NCI-H2196 treated with DMSO at 0.1 percent for 48 hours (cell line): ENCODE results near the gene ABHD2.
A peak's percentile ranks its signal among the peaks of the same experiment; 100 is the strongest.
"Not testable (repeated sequence)": the region's sequence is repeated elsewhere in the genome, so short reads cannot be mapped to it uniquely, and the experiment has no call there.

Experiments used
- DNase-seq: peaks from one replicate; lab custom pipeline; 2025; ENCODE audit not compliant: unreplicated experiment; lab: John Stamatoyannopoulos, UW

Gene ABHD2

DNA sequence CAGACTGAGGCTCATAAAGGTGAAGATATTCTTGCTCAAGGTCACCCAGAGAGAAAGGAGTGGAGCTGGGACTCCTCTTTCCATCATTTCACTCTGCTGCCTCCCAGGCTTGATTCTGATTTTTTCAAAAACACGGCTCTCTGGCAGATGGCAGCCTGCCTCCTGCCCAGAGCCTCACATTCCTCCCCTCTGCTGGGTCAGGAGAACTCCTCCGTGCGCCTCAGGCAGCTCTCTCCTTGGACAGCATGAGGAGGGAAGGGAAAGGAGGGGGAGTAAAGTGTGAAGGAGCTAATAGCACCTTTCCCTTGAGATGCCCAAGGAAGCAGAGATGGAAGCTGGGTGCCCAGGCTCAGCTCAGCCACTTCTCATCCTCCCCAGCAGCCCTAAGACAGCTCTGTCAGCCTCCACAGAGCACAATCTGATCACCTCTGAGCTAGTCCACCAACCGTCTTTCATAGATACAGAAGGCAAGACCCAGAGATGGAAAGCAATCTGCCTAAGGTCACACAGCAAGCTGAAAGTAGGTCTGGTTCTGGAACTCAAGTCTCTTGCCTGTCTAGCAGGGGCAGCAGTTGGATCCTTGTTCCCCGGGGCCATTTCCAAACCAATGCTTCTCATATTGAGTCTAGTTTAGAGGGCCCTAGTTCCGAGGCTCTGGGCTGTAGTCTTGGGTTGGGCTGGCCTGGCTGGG lies 129.6 kb downstream of the ABHD2 start:
- no peak for DNase-seq

DNA sequence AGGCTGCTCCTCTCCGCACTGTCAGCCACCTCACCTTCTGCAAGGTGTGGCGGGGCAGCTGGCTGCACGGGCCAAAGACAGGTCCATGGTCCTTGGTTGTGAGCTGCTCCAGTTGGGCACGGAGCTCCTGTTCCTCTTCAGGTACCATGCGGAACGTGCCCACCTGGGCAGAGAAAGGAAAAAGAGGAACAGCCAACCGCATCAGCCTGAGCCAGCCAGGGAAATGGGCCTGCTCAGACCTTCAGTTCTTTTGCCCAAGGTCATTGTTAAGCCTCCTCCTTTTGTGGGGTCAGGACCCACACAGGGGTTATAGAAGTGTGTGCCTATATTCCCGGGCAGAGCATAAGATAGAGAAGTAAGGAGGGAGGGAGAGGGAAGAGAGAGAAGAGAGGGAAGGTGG lies 130.3 kb downstream of the ABHD2 start:
- no peak for DNase-seq

DNA sequence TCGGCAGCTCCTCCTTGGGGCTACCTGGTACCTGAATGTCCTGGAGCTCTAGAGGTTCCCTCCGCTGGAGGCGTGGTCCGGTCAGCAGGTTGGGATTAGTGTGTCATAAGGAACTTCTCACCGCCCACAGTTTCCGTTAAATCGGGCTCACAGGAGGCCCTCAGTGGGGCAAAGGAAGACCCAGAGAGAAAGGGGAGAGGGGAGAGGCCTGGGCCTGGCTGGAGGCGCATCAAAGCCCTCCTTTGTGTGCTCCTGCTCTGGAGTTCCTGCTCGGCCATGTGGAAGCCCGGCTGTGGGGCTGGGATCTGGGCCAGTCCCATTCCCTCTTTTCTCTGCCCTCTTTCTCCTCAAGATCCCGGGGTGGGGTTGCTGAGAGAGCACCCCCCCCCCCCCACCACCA lies 133.3 kb downstream of the ABHD2 start, which contains the start of gene RLBP1:
Gene RLBP1 (minus strand): TSS at position 37 of the 400 bp plus-strand sequence. CDS start 2,604 bp downstream, outside the sequence.
- DNase-seq: no peak

DNA sequence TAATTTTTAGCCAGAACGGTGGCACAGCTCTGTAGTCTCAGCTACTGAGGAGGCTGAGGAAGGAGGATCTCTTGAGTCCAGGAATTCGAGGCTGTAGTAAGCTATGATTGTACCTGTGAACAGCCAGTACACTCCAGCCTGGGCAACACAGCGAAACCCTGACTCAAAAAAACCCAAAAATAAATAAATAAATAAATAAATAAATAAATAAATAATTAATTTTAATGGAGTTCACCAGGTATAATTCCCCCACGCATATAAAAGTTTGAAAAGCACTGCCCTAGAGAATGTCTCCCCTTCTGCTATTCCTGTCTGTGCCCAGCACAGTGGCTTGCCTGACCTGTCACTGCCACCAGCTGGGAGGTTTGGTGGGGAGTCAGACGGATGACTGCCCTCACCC lies 137.3 kb downstream of the ABHD2 start:
- DNase-seq: no peak

DNA sequence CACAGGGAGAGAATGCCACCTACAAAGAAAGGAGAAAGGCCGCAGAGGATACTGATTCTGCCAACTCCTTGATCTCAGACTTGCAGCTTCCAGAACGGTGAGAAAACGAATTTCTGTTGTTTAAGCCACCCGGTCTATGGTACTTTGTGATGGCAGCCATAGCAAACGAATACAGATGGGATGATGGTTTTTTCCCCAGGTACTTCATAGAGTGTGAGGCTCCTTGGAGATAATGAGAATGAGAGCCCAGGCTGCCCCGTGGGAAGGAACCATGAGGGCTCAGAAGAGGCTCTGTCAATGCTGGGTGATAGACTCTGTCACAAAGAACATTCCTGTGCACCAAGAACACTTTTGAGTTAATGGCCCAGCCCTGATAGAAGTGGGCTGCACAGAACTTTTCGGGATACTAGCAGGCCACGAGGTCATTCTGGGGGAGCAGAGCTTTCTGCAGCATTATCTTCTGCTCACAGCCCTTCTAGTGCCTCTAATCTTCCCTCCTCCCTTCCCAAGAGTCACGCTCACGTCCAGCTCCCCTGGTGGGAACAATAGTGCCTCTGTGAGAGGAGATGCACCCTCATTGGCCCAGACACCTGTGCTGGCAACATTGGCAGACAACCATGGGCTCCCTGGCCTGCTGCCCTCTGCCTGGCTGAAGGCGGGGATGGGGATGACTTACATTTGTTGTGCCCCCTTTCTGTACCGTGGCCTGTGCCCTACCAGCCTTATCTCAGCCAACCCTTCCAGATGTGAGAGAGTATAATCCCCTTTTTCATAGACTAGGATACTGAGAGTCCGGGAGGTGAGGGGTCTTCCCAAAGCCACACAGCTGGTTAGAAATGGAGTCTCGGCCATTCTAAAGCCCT lies 138.3 kb downstream of the ABHD2 start:
- no peak for DNase-seq

DNA sequence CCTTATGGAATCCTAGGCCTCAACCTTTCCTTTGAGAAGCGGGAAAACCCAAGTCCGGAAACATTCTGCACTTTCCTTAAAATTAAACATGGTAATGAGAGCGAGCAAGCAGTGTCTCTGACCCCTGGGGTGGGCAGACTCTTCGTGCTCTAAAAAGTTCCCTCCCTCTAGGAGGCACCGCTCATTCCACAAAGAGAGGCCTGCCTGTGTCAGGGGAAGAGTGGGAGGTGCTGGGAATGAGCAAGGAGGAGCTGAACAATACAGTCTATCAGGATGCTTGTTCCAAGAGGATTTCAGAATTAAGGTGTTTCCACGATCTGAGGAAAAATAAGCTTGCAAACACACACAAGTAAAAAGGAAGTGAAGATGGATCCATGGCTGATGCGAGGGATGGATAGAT lies 139.2 kb downstream of the ABHD2 start:
- DNase-seq: no peak

DNA sequence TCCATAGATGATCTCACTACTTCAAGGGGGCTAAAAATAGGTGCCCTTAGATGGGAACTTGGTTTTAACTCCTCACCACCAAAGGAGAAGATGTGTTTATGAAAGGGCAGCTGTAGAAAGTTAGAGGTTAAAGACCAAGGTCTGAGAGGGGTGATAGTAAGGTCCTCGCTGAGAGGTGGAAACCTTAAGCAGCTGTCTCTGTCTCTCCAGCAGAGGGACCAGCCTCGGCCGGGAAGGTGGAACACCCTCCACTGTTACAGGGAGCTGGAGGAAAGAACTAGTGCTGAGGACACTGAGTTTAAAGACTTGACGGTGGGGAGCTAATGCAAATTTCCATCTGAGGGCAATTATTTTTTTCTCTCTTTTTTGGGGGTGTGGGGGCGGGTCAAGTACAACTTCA lies 142.0 kb downstream of the ABHD2 start:
- no peak for DNase-seq

DNA sequence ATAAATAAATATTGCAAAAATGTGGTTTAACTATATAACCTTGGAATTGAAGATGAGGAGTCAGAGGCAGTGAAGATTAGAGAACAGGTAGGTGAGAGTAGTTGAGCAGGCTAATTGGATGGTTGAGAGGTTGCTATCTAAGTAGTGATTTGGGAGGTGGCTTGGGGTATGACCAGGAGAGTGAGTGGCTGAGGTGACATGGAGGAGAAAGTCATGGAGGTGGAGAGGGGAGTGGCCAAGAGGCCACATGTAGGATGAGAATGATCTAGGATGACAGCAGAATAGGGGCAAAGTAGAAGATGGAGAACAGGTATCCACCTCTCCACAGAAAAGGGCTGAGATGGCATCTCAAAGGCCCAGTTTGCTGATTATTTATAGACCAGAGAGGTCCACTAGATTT lies 143.6 kb downstream of the ABHD2 start:
- DNase-seq: no peak

DNA sequence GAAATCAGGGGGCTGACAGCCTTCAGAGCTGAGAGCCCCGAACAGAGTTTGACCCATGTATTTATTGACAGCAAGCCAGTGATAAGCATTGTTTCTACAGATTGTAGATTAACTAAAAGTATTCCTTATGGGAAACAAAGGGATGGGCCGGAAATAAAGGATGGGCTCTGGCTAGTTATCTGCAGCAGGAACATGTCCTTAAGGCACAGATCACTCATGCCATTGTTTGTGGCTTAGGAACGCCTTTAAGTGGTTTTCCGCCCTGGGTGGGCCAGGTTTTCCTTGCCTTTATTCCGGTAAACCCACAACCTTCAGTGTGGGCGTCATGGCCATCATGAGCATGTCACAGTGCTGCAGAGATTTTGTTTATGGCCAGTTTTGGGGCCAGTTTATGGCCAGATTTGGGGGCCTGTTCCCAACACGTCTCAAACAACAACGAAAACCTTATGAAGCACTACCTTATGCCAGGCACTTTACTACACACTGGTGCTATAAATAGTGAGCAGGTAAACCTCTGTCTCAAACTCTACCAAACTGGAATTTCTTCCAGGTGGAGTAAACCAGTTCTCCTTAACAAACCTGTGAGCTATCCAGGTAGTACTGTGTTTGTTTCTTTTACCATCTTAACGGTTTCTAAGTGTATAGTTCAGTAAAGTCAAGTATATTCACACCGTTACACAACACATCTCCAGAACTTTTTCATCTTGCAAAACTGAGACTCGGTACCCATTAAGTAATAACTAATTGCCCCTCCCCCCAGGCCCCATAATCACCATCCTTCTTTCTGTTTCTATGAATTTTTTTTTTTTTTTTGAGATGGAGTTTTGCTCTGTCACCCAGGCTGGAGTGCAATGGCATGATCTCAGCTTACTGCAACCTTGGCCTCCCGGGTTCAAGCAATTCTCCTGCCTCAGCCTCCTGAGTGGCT lies 151.9 kb downstream of the ABHD2 start:
- not testable (repeated sequence) for DNase-seq

DNA sequence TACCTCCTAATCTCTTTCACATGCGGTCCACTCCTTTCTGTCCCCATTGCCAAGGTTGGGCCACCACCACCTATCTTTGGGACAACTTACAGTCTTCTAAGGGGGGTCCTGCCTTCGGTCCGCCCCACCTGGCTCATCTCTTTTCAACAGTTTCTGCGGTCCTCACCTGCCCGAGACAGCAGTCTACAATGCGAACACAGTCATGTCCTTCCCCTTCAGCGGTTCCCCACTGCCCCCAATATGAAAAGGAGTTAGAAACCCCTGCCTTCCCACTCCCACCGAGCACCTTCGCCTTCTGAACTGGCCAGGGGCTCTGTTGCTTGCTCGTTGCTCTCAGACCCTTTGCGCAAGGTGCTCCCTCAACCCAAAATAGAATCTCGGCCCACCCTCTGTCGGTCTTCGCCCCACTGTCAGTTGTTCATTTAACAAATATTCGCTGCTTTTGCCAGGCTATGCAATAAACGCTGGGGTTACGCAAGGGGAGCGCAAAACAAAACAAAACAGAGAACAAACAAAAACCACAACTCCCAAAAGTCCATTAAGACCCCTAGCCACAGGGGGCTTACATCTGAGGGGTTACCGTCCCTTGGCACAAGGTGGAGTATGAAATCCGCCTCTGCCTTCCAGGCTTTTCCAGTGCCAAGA lies 154.9 kb downstream of the ABHD2 start:
- DNase-seq: no peak

DNA sequence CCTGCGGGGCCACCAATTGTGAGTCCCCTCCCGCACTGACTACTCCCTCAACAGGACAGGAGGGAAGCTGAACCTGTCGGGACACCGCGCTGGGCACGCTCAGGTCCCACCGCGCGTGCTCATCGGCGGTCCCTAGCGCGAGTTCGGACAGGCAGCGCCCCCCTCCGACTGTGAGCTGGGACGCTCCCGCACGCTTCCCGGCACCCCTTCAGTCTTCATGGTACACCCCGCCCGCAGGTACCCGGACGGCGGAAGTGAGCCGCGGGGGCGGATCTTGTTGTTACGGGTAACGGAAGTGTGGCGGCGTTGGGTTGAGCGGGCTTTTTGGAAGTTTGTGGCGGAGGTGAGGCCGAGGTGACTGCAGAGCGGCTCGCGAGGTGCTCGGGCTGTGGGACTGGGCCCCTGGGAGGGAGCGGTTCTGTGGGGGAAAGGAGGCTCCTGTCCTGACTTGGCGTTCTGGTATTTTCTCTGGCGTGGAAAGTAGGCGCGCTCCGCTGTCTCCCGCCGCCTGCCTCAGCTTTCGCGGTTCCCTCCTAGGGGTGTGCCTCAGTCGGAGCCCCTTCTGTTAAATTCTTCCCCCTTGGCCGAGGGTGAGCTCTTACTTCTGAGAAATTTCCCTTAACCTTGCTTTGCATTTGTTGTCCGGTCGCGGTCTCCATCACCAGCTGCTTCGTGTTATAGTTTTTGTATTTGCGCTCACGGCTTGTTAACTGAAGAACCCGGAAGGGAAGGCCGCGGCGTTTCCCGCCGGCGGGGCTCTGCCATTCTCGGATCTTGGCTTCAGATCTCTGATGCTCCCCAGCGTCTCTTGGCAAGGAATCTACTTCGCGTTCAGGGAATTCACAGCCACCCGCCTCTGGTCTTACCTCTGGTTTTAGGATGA lies 155.7 kb downstream of the ABHD2 start, which contains the start of gene FANCI:
Gene FANCI (plus strand): TSS at position 289 of the 883 bp plus-strand sequence. CDS start 3,669 bp downstream, outside the sequence.
- DNase-seq: peak; percentile 65

DNA sequence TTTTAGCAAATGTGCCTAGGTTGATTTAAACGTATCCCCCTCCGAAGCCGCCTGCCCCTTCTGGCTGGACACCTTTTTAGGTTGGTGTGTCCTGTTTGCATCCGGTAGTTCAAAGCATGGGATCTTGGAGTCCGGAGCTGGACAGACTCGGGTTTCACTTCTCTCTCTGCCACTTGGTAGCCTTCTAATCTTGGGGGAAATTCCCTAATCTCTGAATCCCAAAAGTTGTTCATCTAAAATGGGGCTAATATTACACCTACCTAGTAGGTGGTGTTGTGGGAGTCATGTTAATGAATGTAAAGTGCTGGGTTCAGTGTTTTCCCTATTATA lies 156.3 kb downstream of the ABHD2 start:
- DNase-seq: no peak

DNA sequence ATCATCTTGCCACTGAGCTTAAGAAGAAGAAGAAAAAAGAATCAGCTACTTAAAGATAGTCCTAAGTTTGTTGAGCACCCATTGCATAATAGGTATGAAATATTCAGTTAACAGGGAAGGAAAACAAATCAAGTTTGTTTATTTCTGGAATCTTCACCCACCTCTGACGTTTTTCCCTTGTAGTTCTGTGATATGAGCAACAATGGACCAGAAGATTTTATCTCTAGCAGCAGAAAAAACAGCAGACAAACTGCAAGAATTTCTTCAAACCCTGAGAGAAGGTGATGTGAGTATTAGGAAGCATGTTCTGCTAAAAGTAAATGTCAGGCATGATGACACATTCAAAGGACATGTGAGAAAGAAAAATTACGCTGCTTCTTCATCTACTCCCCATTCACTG lies 159.2 kb downstream of the ABHD2 start:
- no peak for DNase-seq

DNA sequence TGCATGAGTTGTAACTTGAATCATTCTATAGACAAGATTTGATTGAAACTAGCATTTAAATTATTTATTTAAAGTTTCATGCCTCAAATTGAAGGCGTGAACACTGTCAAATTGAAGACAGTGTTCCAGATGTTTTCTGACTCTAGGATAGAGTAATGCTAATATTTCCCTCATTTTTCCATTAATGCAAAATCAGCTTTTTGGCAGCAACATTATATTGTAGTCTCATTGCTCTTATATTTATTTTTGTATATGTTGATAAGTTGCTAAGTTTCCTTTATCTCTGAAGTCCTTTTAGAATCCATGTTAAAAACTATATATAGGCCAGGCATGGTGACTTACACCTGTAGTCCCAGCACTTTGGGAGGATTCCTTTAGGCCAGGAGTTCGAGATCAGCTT lies 160.3 kb downstream of the ABHD2 start:
- no peak for DNase-seq

DNA sequence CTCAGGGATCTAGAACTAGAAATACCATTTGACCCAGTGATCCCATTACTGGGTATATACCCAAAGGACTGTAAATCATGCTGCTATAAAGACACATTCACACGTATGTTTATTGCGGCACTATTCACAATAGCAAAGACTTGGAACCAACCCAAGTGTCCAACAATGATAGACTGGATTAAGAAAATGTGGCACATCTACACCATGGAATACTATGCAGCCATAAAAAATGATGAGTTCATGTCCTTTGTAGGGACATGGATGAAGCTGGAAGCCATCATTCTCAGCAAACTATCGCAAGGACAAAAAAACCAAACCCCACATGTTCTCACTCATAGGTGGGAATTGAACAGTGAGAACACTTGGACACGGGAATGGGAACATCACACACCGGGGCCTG lies 161.9 kb downstream of the ABHD2 start:
- not testable (repeated sequence) for DNase-seq
